HEK293 (cell line): ENCODE results near the gene OTUB2.

Source experiments
- ATF2 ChIP-seq: fragments of 450-650 bp; formaldehyde crosslinking; IDR thresholded peaks from 2 replicates; pipeline ENCODE4 v1.5.1; 2016; ENCODE audit warnings: missing biosample characterization, missing genetic modification characterization, low read depth
- GLI2 ChIP-seq: fragments of 450-650 bp; formaldehyde crosslinking; IDR thresholded peaks from 2 replicates; pipeline ENCODE4; 2017; ENCODE audit warnings: missing biosample characterization, missing genetic modification characterization, low read depth, borderline replicate concordance
- HOXA7 ChIP-seq: sonication (generic); formaldehyde crosslinking; IDR thresholded peaks from 2 replicates; pipeline ENCODE4 v1.8.1; 2022; ENCODE audit warnings: missing genetic modification reagents, borderline replicate concordance
- HOXD13 ChIP-seq: sonication (generic); formaldehyde crosslinking; IDR thresholded peaks from 2 replicates; pipeline ENCODE4 v1.8.0; 2022; ENCODE audit warnings: missing genetic modification reagents, borderline replicate concordance
- KLF1 ChIP-seq: fragments of 450-650 bp; formaldehyde crosslinking; IDR thresholded peaks from 2 replicates; pipeline ENCODE4 v1.5.1; 2016; ENCODE audit warnings: missing biosample characterization, missing genetic modification characterization
- PBX3 ChIP-seq: sonication (generic); formaldehyde crosslinking; IDR thresholded peaks from 2 replicates; pipeline ENCODE4 v1.8.1; 2022; ENCODE audit warnings: mild to moderate bottlenecking, moderate library complexity, missing genetic modification reagents
- PRDM10 ChIP-seq: fragments of 450-650 bp; formaldehyde crosslinking; IDR thresholded peaks from 2 replicates; pipeline ENCODE4 v1.5.1; 2016; ENCODE audit warnings: missing biosample characterization, missing genetic modification characterization
- RBAK ChIP-seq: fragments of 450-650 bp; formaldehyde crosslinking; IDR thresholded peaks from 2 replicates; pipeline ENCODE4 v1.5.1; 2016; ENCODE audit warnings: missing biosample characterization, missing genetic modification characterization
- SALL2 ChIP-seq: fragments of 450-650 bp; formaldehyde crosslinking; IDR thresholded peaks from 2 replicates; pipeline ENCODE4 v1.5.0; 2017; ENCODE audit warnings: missing biosample characterization, mild to moderate bottlenecking, missing genetic modification characterization, borderline replicate concordance
- ZFP37 ChIP-seq: fragments of 450-650 bp; formaldehyde crosslinking; IDR thresholded peaks from 2 replicates; pipeline ENCODE4 v1.5.1; 2016; ENCODE audit warnings: missing biosample characterization, missing genetic modification characterization
- ZNF112 ChIP-seq: fragments of 450-650 bp; formaldehyde crosslinking; IDR thresholded peaks from 2 replicates; pipeline ENCODE4 v1.5.0; 2017; ENCODE audit warnings: missing biosample characterization, missing genetic modification characterization
- ZNF132 ChIP-seq: fragments of 450-650 bp; formaldehyde crosslinking; IDR thresholded peaks from 2 replicates; pipeline ENCODE4 v1.5.1; 2017; ENCODE audit warnings: missing biosample characterization, missing genetic modification characterization, borderline replicate concordance
- ZNF157 ChIP-seq: fragments of 450-650 bp; formaldehyde crosslinking; IDR thresholded peaks from 2 replicates; pipeline ENCODE4 v1.5.1; 2016; ENCODE audit warnings: missing biosample characterization, missing genetic modification characterization
- ZNF16 ChIP-seq: fragments of 450-650 bp; formaldehyde crosslinking; IDR thresholded peaks from 2 replicates; pipeline ENCODE4 v1.5.1; 2016; ENCODE audit warnings: low read depth, missing biosample characterization, missing genetic modification characterization
- ZNF211 ChIP-seq: fragments of 450-650 bp; formaldehyde crosslinking; IDR thresholded peaks from 2 replicates; pipeline ENCODE4 v1.5.1; 2016; ENCODE audit warnings: low read depth, missing biosample characterization, missing genetic modification characterization
- ZNF350 ChIP-seq: fragments of 450-650 bp; formaldehyde crosslinking; IDR thresholded peaks from 2 replicates; pipeline ENCODE4 v1.5.0; 2017; ENCODE audit warnings: missing biosample characterization, mild to moderate bottlenecking, missing genetic modification characterization
- ZNF473 ChIP-seq: fragments of 450-650 bp; formaldehyde crosslinking; IDR thresholded peaks from 2 replicates; pipeline ENCODE4 v1.5.1; 2017; ENCODE audit warnings: missing biosample characterization, missing genetic modification characterization
- ZNF513 ChIP-seq: fragments of 450-650 bp; IDR thresholded peaks from 2 replicates; pipeline ENCODE4 v1.5.1; 2018; ENCODE audit warnings: missing biosample characterization, missing genetic modification characterization
- ZNF544 ChIP-seq: fragments of 450-650 bp; formaldehyde crosslinking; IDR thresholded peaks from 2 replicates; pipeline ENCODE4 v1.5.0; 2017; ENCODE audit warnings: missing biosample characterization, missing genetic modification characterization
- ZNF624 ChIP-seq: fragments of 450-650 bp; formaldehyde crosslinking; IDR thresholded peaks from 2 replicates; pipeline ENCODE4 v1.5.1; 2017; ENCODE audit warnings: missing biosample characterization, missing genetic modification characterization
- ZNF707 ChIP-seq: fragments of 450-650 bp; formaldehyde crosslinking; IDR thresholded peaks from 2 replicates; pipeline ENCODE4 v1.5.1; 2016; ENCODE audit warnings: missing biosample characterization, missing genetic modification characterization
- ZSCAN16 ChIP-seq: fragments of 450-650 bp; formaldehyde crosslinking; IDR thresholded peaks from 2 replicates; pipeline ENCODE4 v1.5.1; 2016; ENCODE audit warnings: missing biosample characterization, missing genetic modification characterization
- TF ChIP-seq, protein P1 (sequence below): fragments of 450-650 bp; formaldehyde crosslinking; IDR thresholded peaks from 2 replicates; pipeline ENCODE4 v1.5.1; 2016; ENCODE audit warnings: missing biosample characterization, missing genetic modification characterization
- TF ChIP-seq, protein P2 (sequence below): fragments of 450-650 bp; formaldehyde crosslinking; IDR thresholded peaks from 2 replicates; pipeline ENCODE4 v1.5.1; 2016; ENCODE audit warnings: missing biosample characterization, missing genetic modification characterization

OTUB2 gene

DNA sequence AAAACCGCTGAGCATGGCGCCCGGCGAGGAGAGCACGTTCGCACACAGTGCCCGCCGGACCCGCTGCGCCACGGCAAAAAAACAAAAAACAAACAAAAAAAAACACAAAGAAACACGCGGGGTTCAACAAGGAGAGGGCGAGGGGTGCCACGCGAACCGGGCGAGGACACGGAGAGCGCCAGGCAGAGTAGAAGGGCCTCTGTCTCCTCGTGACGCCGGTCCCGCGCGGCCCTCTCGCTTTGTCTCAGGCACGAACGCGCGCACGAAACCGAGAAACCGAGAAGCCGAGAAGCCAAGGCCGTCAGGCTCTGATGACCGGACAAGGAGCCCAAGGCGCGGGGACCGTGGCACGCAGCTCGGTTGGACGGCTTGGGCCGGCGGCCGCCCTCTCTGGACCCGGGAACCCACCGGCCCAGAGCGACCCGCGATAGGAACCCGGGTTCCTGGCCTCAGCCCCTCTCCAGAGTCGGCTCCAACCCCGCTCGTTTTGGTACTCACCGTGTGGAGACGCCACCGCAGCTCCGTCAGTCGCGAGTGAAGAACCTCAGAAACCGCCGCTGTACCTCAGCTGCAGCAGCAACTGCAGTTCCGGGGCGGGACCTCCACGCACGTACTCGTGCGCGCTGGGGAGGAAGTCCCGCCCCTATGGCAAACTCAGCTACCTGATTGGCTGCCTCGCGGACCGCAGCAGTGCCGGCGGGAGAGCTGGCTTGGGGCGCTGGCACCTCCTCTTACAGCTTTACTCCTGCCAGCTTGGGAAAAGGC, 54.7 kb downstream of the OTUB2 start, which contains the start of the genes DDX24 and IFI27L1 (continued):
- TF ChIP-seq, protein P1, sequence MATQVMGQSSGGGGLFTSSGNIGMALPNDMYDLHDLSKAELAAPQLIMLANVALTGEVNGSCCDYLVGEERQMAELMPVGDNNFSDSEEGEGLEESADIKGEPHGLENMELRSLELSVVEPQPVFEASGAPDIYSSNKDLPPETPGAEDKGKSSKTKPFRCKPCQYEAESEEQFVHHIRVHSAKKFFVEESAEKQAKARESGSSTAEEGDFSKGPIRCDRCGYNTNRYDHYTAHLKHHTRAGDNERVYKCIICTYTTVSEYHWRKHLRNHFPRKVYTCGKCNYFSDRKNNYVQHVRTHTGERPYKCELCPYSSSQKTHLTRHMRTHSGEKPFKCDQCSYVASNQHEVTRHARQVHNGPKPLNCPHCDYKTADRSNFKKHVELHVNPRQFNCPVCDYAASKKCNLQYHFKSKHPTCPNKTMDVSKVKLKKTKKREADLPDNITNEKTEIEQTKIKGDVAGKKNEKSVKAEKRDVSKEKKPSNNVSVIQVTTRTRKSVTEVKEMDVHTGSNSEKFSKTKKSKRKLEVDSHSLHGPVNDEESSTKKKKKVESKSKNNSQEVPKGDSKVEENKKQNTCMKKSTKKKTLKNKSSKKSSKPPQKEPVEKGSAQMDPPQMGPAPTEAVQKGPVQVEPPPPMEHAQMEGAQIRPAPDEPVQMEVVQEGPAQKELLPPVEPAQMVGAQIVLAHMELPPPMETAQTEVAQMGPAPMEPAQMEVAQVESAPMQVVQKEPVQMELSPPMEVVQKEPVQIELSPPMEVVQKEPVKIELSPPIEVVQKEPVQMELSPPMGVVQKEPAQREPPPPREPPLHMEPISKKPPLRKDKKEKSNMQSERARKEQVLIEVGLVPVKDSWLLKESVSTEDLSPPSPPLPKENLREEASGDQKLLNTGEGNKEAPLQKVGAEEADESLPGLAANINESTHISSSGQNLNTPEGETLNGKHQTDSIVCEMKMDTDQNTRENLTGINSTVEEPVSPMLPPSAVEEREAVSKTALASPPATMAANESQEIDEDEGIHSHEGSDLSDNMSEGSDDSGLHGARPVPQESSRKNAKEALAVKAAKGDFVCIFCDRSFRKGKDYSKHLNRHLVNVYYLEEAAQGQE, result peak; percentile 12; the same call in 1 of the 2 replicates
- no peak for TF ChIP-seq RBAK (tag by site-specific recombination)
- no peak for TF ChIP-seq ZNF707 (tag by site-specific recombination)
- TF ChIP-seq SALL2, result no peak
- TF ChIP-seq, protein P2, sequence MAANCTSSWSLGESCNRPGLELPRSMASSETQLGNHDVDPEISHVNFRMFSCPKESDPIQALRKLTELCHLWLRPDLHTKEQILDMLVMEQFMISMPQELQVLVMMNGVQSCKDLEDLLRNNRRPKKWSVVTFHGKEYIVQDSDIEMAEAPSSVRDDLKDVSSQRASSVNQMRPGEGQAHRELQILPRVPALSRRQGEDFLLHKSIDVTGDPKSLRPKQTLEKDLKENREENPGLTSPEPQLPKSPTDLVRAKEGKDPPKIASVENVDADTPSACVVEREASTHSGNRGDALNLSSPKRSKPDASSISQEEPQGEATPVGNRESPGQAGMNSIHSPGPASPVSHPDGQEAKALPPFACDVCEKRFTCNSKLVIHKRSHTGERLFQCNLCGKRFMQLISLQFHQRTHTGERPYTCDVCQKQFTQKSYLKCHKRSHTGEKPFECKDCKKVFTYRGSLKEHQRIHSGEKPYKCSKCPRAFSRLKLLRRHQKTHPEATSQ (tag by site-specific recombination), result 0 out of 2 replicates have a peak, but pooled peaks have one; percentile 61
- no peak for TF ChIP-seq ZNF624
- no peak for TF ChIP-seq ZNF112 (tag by site-specific recombination)
- TF ChIP-seq ZNF544 (tag by site-specific recombination), result no peak
- no peak for TF ChIP-seq ZNF157 (tag by site-specific recombination)
- no peak for TF ChIP-seq HOXD13 (CRISPR knock-in tag)
- TF ChIP-seq PRDM10 (tag by site-specific recombination), result no peak
- 0 out of 2 replicates have a peak, but pooled peaks have one; percentile 25 for TF ChIP-seq ZSCAN16 (tag by site-specific recombination)
- TF ChIP-seq ZNF350 (tag by site-specific recombination), result no peak
- 0 out of 2 replicates have a peak, but pooled peaks have one; percentile 7 for TF ChIP-seq KLF1
- no peak for TF ChIP-seq ZNF473
- TF ChIP-seq ZNF513, result no peak
- TF ChIP-seq ZFP37 (tag by site-specific recombination), result 0 out of 2 replicates have a peak, but pooled peaks have one; percentile 62
- no peak for TF ChIP-seq ZNF211
- no peak for TF ChIP-seq GLI2
- no peak for TF ChIP-seq HOXA7 (CRISPR knock-in tag)
- TF ChIP-seq PBX3 (CRISPR knock-in tag), result 0 out of 2 replicates have a peak, but pooled peaks have one; percentile 2
- 0 out of 2 replicates have a peak, but pooled peaks have one; percentile 19 for TF ChIP-seq ZNF16
- TF ChIP-seq ATF2 (tag by site-specific recombination), result no peak
- no peak for TF ChIP-seq ZNF132
